ENCODE data around the gene COTL1.
"Not testable (repeated sequence)": the region's sequence is repeated elsewhere in the genome, so short reads cannot be mapped to it uniquely, and the experiment has no call there.

The COTL1 gene

DNA sequence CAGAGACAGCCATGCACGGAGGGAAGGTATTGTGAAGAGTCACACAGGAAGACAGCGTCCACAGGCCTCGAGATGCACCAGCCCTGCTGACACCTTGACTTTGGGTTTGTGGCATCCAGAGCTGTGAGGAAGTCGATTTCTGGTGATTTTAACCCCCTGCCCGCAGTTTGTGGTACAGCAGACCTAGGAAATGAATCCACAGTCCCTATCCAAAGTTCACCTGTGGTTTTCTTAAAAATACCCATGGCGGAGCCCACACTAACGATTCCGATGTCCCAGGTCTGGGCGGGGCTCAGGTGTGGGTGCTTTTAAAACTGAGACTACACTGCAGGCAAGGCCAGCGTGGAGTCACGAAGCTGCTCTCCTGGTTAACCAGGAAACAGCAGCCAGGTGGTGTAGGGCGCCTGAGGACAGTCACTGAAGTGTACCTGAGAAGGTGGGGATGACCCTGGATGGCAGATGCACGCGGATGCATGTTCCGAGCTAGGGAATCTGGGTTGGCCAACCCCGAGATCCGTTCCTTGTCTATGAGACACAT, 99.0 kb downstream of the COTL1 start:
- H3K36me3 Mint-ChIP-seq (ENCODE audit: low read depth) = no peaks in the 10 kb centered on the region
- intact Hi-C loops (cut with micrococcal nuclease) = no loop called here

DNA sequence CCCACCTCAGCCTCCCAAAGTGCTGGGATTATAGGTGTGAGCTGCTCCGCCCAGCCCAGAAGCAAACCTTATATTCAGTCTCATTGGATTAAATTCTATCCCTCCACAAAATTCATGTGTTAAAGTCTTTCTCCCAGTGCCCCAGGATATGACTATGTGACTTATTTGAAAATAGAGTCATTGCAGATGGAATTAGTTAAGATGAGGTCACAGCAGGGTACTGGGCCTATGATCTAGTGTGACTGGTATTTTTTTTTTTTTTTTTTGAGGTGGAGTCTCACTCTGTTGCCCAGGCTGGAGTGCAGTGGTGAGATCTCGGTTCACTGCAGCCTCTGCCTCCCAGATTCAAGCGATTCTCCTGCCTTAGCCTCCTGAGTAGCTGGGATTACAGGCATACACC, 99.7 kb downstream of the COTL1 start:
- intact Hi-C loops (cut with micrococcal nuclease); H3K9me3 Mint-ChIP-seq; H3K4me3 Mint-ChIP-seq; H3K36me3 Mint-ChIP-seq (ENCODE audit: low read depth); H3K27ac Mint-ChIP-seq: not testable (repeated sequence)
- Mint-ChIP-seq H3K27me3 (peaks cover 14% of the 10 kb centered on the region), H3K4me1 (ENCODE audit: low read depth) (peaks cover 40% of the 10 kb centered on the region)

More for the DNA sequence above, 99.0 kb downstream of the COTL1 start:
- H3K27me3 Mint-ChIP-seq = peaks cover 15% of the 10 kb centered on the region
- peaks cover 33% of the 10 kb centered on the region for H3K4me1 Mint-ChIP-seq (ENCODE audit: low read depth)
- H3K27ac Mint-ChIP-seq = no peak overlapping the region
- H3K4me3 Mint-ChIP-seq = no peak overlapping the region
- H3K9me3 Mint-ChIP-seq = no peaks in the 10 kb centered on the region

DNA sequence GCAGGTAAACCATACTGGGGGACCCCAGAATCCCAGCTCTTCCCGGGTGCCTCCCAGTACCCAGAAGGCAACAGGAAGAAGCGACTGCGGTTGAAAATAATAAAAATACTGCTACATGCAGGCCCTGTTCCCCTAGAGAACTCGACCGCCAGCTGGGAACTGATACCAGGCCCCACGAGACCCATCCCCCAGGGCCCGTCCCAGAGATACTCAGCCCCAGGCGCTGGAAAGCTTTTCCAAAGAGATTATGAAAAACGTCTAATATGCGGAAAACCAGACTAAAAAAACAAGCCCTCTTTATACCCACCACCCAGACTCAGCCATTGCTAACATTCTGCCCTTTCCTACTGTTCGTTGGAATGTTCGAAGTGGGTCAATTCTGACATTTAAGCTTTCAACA, 100.5 kb downstream of the COTL1 start:
- Mint-ChIP-seq H3K9me3 (no peaks in the 10 kb centered on the region), H3K4me3 (no peak overlapping the region), H3K36me3 (ENCODE audit: low read depth) (no peaks in the 10 kb centered on the region), H3K4me1 (ENCODE audit: low read depth) (peaks cover 41% of the 10 kb centered on the region), H3K27me3 (peaks cover 9% of the 10 kb centered on the region), H3K27ac (no peak overlapping the region)
- intact Hi-C loops (cut with micrococcal nuclease) = no loop called here

Data from dendritic cell treated with granulocyte-macrophage colony-stimulating factor and Interleukin-4, amounts not matched to agents 40 ng/mL and 50 ng/mL, for 4 days (primary cell).